ENCODE data around the gene LCE2B. TPM values are rescaled to one million over a fixed set of nuclear protein-coding genes. Genes with fewer than 3 reads are reported as not detected.
"Not testable (repeated sequence)": the region's sequence is repeated elsewhere in the genome, so short reads cannot be mapped to it uniquely, and the experiment has no call there.

The LCE2B gene
- total RNA-seq = not detected

GRCh38 chr1:152685823-152686222 lies at the start of gene LCE2B:
Gene LCE2B, plus strand, starts transcription at chr1:152686123. Its CDS starts 721 bp downstream, at chr1:152686844.
- H3K9me3 Mint-ChIP-seq; H3K36me3 Mint-ChIP-seq; ATAC-seq; H3K27ac Mint-ChIP-seq; DNase-seq (ENCODE audit: low spot score in 2 of 2): not testable (repeated sequence)

DNA sequence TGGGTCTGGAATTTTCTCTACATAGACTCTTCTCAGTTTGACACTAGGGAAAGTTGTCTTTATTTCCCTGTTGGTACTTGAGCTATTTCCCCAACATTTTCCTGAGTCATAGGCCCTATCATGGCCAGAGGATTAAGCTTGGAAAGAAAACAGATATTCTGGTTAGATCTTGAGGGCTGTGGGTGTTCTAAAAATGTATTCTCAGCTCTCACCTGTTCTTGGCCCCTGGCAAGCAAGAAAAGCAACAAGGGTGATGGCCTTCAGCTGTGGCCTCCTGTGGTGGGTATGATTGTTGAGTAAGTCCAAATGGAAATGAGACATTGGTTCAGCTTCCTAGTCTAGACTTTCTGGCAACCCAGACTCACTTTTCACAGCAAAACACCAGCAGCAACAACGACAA lies 45.6 kb upstream of the LCE2B start:
- Mint-ChIP-seq H3K27ac (no peak overlapping the region), H3K36me3 (no peaks in the 10 kb centered on the region), H3K9me3 (no peaks in the 10 kb centered on the region)
- no peak for DNase-seq (ENCODE audit: low spot score in 2 of 2)
- no peak for ATAC-seq

GRCh38 chr1:152643945-152644344 lies 42.0 kb upstream of the LCE2B start:
- Mint-ChIP-seq H3K9me3 (no peaks in the 10 kb centered on the region), H3K36me3 (no peaks in the 10 kb centered on the region), H3K27ac (no peak overlapping the region)
- ATAC-seq (no peak), DNase-seq (ENCODE audit: low spot score in 2 of 2) (no peak)

DNA sequence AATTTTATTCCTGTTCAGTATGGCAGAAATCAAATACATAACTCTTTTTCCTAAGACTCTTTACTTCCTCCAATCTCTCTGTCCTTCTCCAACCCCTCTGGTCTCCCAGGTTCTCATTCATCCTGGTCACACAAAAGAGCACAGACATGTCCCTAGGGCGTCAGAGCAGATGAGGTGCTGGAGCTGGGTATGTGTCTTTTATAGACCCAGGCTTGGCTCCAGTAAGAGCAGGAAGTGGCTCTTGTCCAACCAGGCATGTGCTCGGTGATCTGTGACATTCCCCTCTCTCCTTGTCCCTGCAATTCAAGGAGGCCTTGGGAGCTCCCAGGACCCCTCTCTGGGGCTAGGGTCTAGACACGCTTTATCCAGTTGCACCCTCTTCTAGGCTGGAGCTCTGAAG lies 40.8 kb upstream of the LCE2B start:
- H3K27ac Mint-ChIP-seq = no peak overlapping the region
- H3K36me3 Mint-ChIP-seq = no peaks in the 10 kb centered on the region
- DNase-seq (ENCODE audit: low spot score in 2 of 2) = no peak
- no peaks in the 10 kb centered on the region for H3K9me3 Mint-ChIP-seq
- no peak for ATAC-seq

GRCh38 chr1:152646656-152647055 lies 39.3 kb upstream of the LCE2B start:
- no peak for DNase-seq (ENCODE audit: low spot score in 2 of 2)
- no peaks in the 10 kb centered on the region for H3K9me3 Mint-ChIP-seq
- no peak for ATAC-seq
- H3K27ac Mint-ChIP-seq = no peak overlapping the region
- no peaks in the 10 kb centered on the region for H3K36me3 Mint-ChIP-seq

DNA sequence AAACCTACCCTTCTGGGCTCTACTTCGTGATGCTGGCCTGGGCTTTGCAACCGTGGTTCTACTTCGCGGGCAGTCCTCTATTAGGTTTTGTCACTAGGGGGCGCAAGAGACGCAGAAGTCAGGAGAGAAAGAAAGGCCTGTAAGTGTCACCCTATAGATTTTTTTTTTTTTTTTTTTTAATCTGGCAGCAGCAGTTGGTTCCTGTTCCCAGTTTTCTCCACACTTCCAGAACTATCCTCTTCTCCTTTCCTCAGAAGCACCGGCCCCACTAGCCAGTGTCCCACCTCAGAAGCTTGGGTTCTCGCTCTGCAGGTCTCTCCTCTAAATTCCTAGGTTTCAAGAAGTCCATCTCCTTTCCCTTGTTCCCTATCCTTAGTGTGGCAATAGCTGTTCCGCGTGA lies 31.8 kb upstream of the LCE2B start:
- Mint-ChIP-seq H3K27ac (no peak overlapping the region), H3K36me3 (no peaks in the 10 kb centered on the region), H3K9me3 (no peaks in the 10 kb centered on the region)
- peak; percentile 49 to 59 for ATAC-seq
- DNase-seq (ENCODE audit: low spot score in 2 of 2) = peak in 1 of 2 donors; percentile 77

GRCh38 chr1:152656459-152656858 lies 29.5 kb upstream of the LCE2B start:
- ATAC-seq (no peak), DNase-seq (ENCODE audit: low spot score in 2 of 2) (no peak)
- Mint-ChIP-seq H3K9me3 (no peaks in the 10 kb centered on the region), H3K27ac (no peak overlapping the region), H3K36me3 (no peaks in the 10 kb centered on the region)

DNA sequence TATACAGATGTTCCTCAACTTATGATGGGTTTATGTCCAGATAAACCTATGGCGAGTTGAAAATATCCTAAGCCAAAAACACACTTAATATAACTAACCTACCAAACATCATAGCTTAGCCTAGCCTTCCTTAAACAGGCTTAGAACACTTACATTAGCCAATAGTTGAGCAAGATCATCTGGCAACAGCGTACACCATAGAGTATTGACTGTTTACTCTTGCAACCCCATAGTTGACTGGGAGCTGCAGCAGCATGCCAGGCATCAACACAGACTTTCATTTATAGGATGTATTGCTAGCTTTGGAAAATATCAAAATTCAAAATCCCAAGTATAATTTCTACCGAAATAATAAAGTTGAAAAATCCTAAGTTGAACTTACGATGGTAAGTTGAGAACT lies 28.2 kb upstream of the LCE2B start:
- Mint-ChIP-seq H3K9me3 (no peaks in the 10 kb centered on the region), H3K27ac (no peak overlapping the region), H3K36me3 (no peaks in the 10 kb centered on the region)
- DNase-seq (ENCODE audit: low spot score in 2 of 2) (no peak), ATAC-seq (no peak)

DNA sequence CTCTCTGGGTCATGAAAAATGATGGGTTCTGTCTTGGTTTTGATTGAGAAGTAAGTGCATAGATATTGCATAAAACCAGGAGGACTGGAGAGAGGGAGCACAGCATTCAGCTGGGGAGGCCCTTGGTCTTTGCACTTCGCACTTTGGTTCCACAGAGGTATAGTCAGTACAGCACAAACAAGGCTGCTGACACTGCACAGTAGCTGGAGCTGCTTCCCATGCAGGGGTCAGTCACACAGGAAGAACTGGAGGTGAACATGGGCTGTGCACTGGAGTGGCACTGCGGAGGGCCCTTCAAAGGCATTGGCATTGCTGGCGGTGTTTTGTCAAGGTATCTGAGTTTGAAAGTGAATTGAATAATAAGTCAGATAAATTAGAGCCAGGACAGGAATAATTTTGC lies 27.3 kb upstream of the LCE2B start:
- ATAC-seq (no peak), DNase-seq (ENCODE audit: low spot score in 2 of 2) (no peak)
- Mint-ChIP-seq H3K9me3 (no peaks in the 10 kb centered on the region), H3K27ac (no peak overlapping the region), H3K36me3 (no peaks in the 10 kb centered on the region)

DNA sequence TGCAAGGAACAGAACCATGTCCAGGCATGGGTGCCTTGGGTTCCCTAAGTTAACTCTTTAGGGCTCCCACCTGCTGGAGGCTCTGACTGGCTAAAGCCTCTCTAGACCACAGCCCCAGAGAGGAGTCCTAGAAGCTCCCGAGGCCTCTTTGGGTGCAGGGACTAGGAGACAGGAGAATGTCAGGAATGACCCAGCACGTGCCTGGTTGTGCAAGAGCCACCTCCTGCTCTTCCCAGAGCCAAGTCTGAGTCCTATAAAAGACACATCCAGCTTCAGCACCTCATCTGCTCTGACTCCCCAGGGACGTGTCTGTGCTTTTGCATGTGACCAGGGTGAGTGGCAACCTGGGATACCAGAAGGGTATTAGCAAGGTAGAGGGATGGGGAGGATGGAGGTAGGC lies 22.8 kb upstream of the LCE2B start, which contains the start of gene LCE2D:
Gene LCE2D (plus strand): TSS at position 283 of the 400 bp plus-strand sequence. CDS start 726 bp downstream, outside the sequence.
- Mint-ChIP-seq H3K9me3 (peaks cover 0 to 5% of the 10 kb centered on the region in 2 donors), H3K27ac (no peak within 1 kb of the TSS), H3K36me3 (no peaks in the 10 kb centered on the region)
- ATAC-seq (no peak), DNase-seq (ENCODE audit: low spot score in 2 of 2) (no peak)

GRCh38 chr1:152666171-152666570 lies 19.8 kb upstream of the LCE2B start:
- not testable (repeated sequence) for ATAC-seq; DNase-seq (ENCODE audit: low spot score in 2 of 2); H3K27ac Mint-ChIP-seq; H3K36me3 Mint-ChIP-seq; H3K9me3 Mint-ChIP-seq

DNA sequence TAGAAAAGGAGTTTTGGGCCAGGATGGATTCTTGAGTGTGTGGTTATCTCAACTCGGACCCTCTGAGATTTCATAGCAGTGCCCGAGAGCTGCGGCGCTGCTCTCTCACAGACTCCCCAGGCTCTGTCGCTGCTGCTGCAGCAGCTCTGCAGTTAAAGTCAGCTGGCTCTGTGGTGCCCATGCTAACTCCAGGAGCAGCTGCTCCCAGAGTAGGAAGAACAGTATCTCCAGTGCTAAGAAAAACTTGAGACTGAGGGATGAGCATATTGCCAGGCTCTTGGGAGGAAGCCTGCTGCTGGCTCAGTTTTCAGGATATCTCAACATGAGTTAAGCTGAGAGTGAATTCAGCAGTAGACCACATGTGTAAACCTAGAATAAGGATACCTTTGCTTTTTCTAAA lies 18.3 kb upstream of the LCE2B start:
- ATAC-seq = no peak
- DNase-seq (ENCODE audit: low spot score in 2 of 2) = no peak
- H3K36me3 Mint-ChIP-seq = no peaks in the 10 kb centered on the region
- H3K27ac Mint-ChIP-seq = no peak overlapping the region
- H3K9me3 Mint-ChIP-seq = peaks cover 0 to 5% of the 10 kb centered on the region in 2 donors

GRCh38 chr1:152673016-152673415 lies 12.9 kb upstream of the LCE2B start:
- DNase-seq (ENCODE audit: low spot score in 2 of 2) (no peak), ATAC-seq (no peak)
- H3K27ac Mint-ChIP-seq = no peak overlapping the region
- H3K36me3 Mint-ChIP-seq = no peaks in the 10 kb centered on the region
- H3K9me3 Mint-ChIP-seq = no peaks in the 10 kb centered on the region

DNA sequence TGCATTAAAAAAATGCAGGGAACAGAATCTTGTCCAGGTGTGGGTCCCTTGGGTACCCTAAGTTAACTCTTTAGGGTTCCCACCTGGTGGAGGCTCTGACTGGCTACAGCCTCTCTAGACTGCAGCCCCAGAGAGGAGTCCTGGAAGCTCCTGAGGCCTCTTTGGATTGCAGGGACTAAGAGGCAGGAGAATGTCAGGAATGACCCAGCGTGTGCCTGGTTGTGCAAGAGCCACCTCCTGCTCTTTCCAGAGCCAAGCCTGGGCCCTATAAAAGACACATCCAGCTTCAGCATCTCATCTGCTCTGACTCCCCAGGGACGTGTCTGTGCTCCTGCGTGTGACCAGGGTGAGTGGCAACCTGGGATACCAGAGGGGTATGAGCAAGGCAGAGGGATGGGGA lies 10.9 kb upstream of the LCE2B start, which contains the start of gene LCE2C:
Gene LCE2C (plus strand): TSS at position 297 of the 400 bp plus-strand sequence. CDS start 737 bp downstream, outside the sequence.
- ATAC-seq; H3K36me3 Mint-ChIP-seq; H3K9me3 Mint-ChIP-seq; DNase-seq (ENCODE audit: low spot score in 2 of 2); H3K27ac Mint-ChIP-seq: not testable (repeated sequence)

GRCh38 chr1:152679459-152679858 lies 6.5 kb upstream of the LCE2B start:
- H3K9me3 Mint-ChIP-seq = no peaks in the 10 kb centered on the region
- no peaks in the 10 kb centered on the region for H3K36me3 Mint-ChIP-seq
- no peak for ATAC-seq
- no peak overlapping the region for H3K27ac Mint-ChIP-seq
- DNase-seq (ENCODE audit: low spot score in 2 of 2) = no peak

GRCh38 chr1:152681616-152682015 lies 4.3 kb upstream of the LCE2B start:
- DNase-seq (ENCODE audit: low spot score in 2 of 2) = no peak
- Mint-ChIP-seq H3K27ac (no peak overlapping the region), H3K36me3 (no peaks in the 10 kb centered on the region), H3K9me3 (no peaks in the 10 kb centered on the region)
- ATAC-seq = no peak

DNA sequence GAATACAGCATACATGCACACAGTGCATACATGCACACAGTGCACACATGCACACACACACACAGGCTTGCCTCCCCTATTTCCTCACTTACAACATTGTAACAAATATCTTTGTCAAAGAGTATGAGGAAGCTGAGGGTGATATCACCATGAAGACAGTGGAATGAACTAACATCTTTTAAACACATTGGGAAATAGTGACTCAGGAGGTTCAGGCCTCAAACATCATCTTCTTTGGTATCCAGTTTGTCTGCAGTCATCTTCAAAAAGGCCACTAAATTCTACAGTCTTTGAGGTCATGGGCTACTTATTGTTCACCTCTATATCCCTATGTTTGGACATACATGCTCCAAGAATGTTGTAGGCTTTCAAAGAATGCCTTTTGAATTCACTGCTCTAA lies 2.1 kb upstream of the LCE2B start:
- ATAC-seq (no peak), DNase-seq (ENCODE audit: low spot score in 2 of 2) (no peak)
- H3K9me3 Mint-ChIP-seq = no peaks in the 10 kb centered on the region
- H3K27ac Mint-ChIP-seq = no peak overlapping the region
- H3K36me3 Mint-ChIP-seq = no peaks in the 10 kb centered on the region

GRCh38 chr1:152697701-152698600 lies 12.0 kb downstream of the LCE2B start, which contains the start of gene LCE2A:
Gene LCE2A, plus strand, starts transcription at chr1:152698345. Its CDS starts 557 bp downstream, at chr1:152698902.
- ATAC-seq = no peak
- no peak within 1 kb of the TSS for H3K27ac Mint-ChIP-seq
- H3K36me3 Mint-ChIP-seq = no peaks in the 10 kb centered on the region
- no peaks in the 10 kb centered on the region for H3K9me3 Mint-ChIP-seq
- DNase-seq (ENCODE audit: low spot score in 2 of 2) = no peak
